GM18511 (cell line): Measurements from ENCODE around the gene ZXDC.

ENCODE experiments used
- ATAC-seq: cut with Tn5 transposase; IDR thresholded peaks from one replicate; pipeline ENCODE4 v1.9.1; 2021; ENCODE audit warnings: mild to moderate bottlenecking, moderate library complexity; ENCODE audit not compliant: unreplicated experiment

ZXDC gene

DNA sequence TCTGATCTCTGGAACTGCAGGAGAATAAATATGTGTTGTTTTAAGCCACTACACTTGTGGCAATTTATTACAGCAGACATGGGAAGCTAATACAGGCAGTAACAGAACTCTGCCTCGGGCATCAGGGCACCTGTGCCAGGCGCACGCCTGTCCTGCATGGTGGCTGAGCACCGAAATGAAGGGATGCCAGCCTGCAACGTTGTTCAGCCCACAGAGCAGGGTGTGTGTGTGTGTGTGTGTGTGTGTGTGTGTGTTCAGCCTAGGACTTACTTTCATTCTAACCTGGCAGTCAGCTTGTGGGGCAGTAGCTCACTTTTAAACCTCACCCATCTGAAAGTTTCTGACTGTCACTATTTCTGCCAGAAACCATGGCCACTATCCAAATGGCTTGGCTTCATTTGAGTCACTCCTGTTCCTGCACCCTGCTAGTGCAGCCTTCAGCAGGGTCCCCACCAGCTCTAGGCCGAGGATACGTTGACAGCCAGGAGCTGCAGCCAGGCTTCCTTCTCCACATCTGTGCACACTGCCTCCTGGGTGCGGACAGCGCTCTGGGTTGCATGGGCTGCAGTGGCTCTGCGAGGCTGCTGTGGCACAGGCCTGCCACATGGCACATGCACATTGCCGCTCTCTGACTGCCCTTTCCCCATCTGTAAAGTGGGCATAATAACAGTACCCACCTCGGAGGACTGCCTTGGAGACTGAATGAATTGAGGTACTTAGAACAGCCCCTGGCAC lies 37.4 kb upstream of the ZXDC start:
- no peak for ATAC-seq

GRCh38 chr3:126512026-126512425 lies 36.3 kb upstream of the ZXDC start:
- no peak for ATAC-seq

DNA sequence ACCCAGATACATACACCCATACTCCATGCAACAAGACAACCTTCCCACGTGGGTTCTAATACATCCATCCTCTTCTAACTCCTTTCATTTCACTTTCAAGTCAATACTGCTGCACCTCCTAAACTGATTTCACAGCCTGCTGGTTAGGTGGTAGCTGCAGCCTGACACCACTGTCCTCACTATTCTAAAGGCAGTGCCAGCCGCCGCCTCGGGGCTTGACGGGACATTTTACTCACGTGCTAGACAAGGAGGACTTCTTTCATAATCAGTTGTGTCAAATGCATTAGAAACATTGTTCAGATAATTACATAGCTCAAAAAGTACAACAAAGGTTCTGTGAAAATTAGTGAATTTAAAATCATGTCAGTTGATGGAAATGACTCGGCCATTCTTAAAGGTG lies 35.6 kb upstream of the ZXDC start:
- no peak for ATAC-seq

DNA sequence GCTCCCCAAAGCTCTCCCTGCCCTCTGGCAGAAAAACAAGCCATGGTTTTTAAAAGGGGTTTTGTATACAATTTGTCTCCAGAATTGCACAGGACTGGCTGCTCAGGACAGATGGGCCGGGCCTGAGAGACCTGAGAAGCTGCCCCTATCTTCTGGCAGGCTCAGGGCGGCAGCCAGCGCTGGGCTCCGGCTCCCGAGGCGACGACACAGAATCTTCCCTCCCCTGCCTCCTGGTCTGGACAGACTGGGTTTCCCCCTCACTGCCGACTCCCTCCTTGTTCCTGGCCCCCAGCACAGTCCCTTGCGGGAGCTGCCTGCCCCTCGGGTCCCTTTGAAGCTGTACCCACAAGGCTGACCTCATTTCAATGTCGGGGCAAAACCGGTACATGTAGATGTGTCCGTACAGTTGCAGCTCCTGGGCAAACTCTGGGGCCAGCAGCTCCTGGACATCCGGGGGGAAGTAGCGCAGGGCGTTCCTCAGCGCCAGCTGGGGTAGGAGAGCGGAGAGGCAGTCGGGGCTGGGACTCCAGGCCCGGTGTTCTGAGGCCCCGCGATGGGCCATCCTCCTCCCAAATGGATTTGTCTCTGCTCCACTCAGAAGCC lies 34.7 kb upstream of the ZXDC start:
- no peak for ATAC-seq

GRCh38 chr3:126509597-126510307 lies 34.1 kb upstream of the ZXDC start:
- no peak for ATAC-seq

GRCh38 chr3:126508564-126508964 lies 32.9 kb upstream of the ZXDC start:
- ATAC-seq: no peak

DNA sequence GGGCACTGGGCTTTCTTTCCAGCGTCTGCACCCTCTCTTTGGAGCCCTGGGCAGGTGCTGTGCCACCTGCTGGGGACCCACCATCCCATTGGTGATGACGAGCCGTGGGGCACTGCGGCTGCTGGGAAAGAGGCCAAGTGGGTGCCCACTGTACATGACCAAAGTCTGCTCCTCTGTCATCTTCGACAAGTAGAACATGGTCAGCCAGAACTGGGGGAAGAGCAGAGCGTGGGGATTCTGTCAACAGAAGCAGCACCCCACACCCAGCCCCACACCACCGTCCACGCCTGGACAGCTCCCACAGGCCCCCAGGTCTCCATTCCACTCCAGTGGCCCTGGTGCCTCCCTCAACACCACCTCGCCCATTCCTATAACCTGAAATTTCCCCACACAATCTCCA lies 32.2 kb upstream of the ZXDC start:
- ATAC-seq: no peak

GRCh38 chr3:126503701-126504100 lies 28.0 kb upstream of the ZXDC start:
- no peak for ATAC-seq

DNA sequence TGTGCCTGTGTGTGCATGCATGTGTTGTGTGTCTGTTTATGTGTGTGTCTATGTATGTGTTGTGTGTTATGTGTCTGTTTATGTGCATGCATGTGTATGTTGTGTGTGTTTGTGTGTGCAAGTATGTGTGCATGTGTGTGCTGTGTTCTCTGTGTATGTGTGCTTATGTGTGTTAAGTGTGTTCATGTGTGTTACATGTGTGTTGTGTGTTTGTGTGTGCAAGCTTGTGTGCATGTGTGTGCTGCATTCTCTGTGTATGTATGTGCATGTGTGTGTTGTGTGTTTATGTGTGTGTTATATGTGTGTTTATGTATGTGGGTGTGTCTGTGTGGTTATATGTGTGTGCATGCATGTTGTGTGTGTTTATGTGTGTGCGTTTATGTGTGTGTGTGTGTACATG lies 27.0 kb upstream of the ZXDC start:
- no peak for ATAC-seq

GRCh38 chr3:126501736-126502135 lies 26.0 kb upstream of the ZXDC start:
- no peak for ATAC-seq

- no peak for ATAC-seq
These were observed 25.4 kb upstream of the ZXDC start for GRCh38 chr3:126501054-126501453.

DNA sequence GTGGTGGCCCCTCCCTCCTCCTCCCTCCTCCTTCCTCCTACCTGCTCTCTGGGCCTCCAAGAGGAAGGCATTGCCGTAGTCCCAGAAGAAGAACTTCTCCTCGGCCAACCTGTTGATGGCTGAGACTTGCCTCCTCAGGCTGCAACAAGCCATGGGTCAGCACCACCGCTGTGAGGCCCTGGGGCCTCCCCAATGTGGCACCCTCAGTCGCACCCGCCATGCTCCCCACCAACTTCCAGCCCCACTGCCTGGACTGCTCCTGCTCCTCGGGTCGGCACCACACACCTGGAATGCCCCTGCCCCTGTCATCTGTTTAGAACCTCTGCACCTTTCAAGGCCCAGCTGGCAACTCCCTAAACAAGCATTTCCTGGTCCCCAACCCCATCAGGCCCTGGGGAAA lies 24.3 kb upstream of the ZXDC start:
- ATAC-seq: no peak

DNA sequence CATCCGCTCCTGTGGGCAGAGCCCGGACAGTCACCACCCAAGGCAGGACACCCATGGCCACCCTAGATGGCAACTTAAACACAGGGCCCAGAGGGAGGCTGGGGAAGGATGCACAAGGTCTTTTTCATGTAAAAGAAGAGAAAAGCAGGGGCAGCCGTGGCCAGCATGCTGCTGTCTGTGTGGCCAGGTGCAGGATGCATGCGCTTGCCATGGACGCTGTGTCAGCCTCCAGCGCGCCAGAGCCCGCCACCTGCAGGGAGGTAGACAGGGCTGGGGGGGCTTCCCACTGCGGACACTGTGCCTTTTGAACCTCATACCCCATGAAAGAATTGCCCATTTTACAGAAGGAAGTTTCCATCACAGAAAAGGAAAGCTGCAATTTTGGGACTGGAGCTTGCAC lies 23.7 kb upstream of the ZXDC start:
- ATAC-seq: no peak

DNA sequence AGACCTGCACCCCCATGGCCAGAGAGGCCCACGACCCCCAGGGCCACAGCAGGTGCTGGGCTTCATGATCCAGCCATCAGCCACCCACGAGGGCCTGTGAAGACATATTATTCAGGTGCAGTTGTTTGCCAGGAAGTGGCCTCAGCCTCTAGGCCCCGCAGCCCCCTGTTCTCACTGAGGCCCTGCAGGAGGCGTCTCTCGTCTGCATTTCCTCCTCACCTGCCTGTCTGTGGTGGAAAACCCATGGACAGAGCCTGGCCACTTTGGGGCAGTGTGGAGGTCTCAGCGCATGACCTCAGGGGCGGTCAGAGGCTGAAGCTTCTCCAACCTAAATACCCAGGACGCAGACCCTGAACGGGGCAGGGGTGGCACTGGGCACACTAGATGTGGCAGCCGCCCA lies 23.2 kb upstream of the ZXDC start:
- ATAC-seq: no peak

DNA sequence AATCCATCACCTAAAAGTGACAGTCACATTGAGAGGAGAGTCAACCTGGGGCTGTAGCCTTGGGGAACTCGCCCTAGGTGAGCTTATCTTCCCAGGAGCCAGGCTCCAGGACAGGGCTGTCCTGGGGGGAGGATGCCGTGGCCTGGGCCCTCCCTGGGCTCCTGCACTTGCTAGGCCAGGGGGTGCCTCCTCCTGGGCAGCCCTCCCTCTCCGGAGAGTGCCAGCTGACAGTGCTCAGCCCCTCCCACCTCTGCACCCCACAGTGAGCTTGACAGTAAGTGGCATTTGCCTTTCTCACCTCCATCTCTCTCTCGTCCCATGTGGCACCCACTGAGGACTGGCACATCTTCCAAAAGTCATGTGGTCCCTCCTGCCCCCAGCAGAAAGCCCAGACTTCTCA lies 22.8 kb upstream of the ZXDC start:
- ATAC-seq: no peak

GRCh38 chr3:126497956-126498355 lies 22.3 kb upstream of the ZXDC start:
- no peak for ATAC-seq

DNA sequence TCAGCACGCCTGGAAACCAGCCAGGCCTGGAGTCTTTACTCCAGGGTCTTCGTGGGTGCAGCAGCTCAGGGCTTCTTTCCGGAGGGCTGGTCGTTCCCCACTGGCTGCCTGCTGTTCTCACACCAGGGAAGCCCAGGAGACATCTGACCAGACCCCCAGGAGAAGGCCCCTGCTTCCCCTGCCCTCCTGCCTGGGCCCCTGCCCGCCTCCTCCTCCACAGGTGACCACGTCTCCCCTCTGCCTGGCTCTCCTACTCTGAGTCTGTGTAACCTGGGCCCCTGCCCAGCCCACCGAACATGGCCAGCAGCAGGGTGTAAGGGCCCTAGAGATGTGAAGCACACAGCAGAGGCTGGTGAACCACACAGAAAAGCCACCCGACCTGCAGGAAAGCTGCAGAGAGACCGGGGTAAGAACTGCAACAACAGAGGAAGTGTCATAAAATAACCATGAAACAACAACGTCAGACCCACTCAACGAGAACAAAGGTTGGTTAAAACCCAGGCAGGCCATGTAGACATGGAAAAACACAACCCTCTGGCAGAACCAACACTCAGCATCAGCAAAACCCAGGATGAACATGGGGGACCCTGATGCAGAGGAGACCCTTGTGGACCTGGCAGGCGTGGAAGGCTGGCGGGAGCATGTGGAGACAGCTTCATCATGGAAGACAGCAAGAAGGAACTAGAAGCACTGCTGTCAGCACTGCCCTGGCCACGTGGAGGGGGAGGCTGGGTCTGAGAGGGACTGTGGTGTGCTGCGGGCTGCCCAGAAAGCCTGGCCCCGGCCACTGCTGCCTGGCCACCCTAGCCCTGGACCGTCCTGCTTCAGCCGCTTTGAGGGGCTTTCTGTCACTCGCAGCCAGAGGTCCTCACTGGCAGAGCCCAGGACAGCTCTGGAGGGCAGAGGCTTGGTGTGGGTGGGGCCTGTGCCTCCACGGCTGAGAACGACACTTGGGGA lies 21.5 kb upstream of the ZXDC start:
- no peak for ATAC-seq

DNA sequence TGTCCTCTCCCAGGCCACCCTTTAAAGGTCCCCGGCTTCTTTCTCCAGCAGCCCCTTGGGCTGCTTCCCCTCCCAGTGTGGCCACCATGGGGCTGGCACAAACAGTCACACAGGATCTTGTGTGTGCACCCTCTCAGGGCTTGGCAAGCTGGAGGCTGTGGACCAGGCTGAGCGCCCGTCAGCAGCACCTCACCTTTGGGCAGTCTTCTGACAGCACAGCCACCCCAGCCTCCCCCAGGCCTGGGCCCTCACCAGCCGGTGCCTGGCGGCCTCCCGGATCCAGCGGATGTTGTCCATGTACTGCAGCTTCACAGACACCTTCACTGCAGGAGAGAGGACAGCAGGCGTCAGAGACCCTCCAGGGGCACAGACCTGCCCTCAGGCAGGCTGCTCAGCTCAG lies 20.1 kb upstream of the ZXDC start:
- ATAC-seq: no peak

DNA sequence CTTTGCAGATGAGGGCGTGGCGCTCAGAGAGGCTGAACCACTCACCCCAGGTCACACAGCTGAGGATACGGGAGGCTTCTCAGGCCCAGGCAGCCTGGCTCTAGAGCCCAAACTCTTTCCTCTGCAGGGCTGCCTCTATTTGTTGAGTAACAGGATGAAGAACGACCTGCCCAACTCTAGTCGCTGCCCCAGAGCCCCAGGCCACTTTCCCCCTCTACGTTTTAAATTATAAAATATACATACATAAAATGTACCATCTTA lies 19.2 kb upstream of the ZXDC start:
- no peak for ATAC-seq

- no peak for ATAC-seq
These were observed 18.7 kb upstream of the ZXDC start for GRCh38 chr3:126494204-126494969.

GRCh38 chr3:126493739-126494138 lies 18.0 kb upstream of the ZXDC start:
- ATAC-seq: no peak
